OCI-LY3 (cell line): ENCODE data around the gene LACTBL1.

ENCODE experiments used
- H2AFZ ChIP-seq: fragments of 200-600, 300-600 bp; shearing (Covaris generic); 2 replicates; pipeline ENCODE4 v1.6.0; 2014; ENCODE audit warnings: antibody characterized with exemption, low read depth, low read length
- H3K27ac ChIP-seq: fragments of 200-600, 300-600 bp; sonication (generic); 2 replicates; pipeline ENCODE4 v1.5.1; 2014; ENCODE audit warnings: mild to moderate bottlenecking, low read length, moderate library complexity, mixed read lengths
- H3K27me3 ChIP-seq: fragments of 200-600, 300-600 bp; sonication (generic); 2 replicates; pipeline ENCODE4 v1.6.1; 2014; ENCODE audit warnings: low read depth, low read length, mixed read lengths
- H3K36me3 ChIP-seq: fragments of 200-600, 300-600 bp; sonication (generic); replicated peaks from 2 replicates; pipeline ENCODE3; 2014; ENCODE audit warnings: low read depth, low read length, mixed read lengths
- H3K4me1 ChIP-seq: fragments of 300-600, 200-600 bp; sonication (generic); 2 replicates; pipeline ENCODE4 v1.6.1; 2014; ENCODE audit warnings: low read length, mixed read lengths
- H3K4me2 ChIP-seq: fragments of 200-600, 300-600 bp; sonication (generic); 2 replicates; pipeline ENCODE4 v1.6.1; 2014; ENCODE audit warnings: low read length, mixed read lengths
- H3K4me3 ChIP-seq: fragments of 300-600, 200-600 bp; sonication (generic); 2 replicates; pipeline ENCODE4 v1.5.1; 2014; ENCODE audit warnings: antibody characterized with exemption, mild to moderate bottlenecking, low read length, moderate library complexity
- H3K79me2 ChIP-seq: fragments of 300-600, 200-600 bp; shearing (Covaris generic); 2 replicates; pipeline ENCODE4 v1.6.1; 2014; ENCODE audit warnings: mild to moderate bottlenecking, low read length, mixed read lengths
- H3K9ac ChIP-seq: fragments of 300-600, 200-600 bp; shearing (Covaris generic); 2 replicates; pipeline ENCODE4 v1.6.0; 2014; ENCODE audit warnings: mild to moderate bottlenecking, low read length, moderate library complexity
- H3K9me3 ChIP-seq: fragments of 200-600, 300-600 bp; shearing (Covaris generic); 2 replicates; pipeline ENCODE4 v1.6.1; 2014; ENCODE audit warnings: low read length, mixed read lengths; ENCODE audit not compliant: insufficient read depth
- H4K20me1 ChIP-seq: fragments of 200-600, 300-600 bp; sonication (generic); 2 replicates; pipeline ENCODE4 v1.6.1; 2016; ENCODE audit warnings: low read length, mixed read lengths; ENCODE audit not compliant: insufficient read depth
- EZH2phosphoT487 ChIP-seq: fragments of 200-600 bp; shearing (Covaris generic); IDR thresholded peaks from 2 replicates; pipeline ENCODE4 v1.6.1; 2018; ENCODE audit warnings: antibody characterized with exemption, mixed run types, low read depth
- TF ChIP-seq, protein P1 (sequence below): fragments of 200-600, 300-600 bp; sonication (generic); IDR thresholded peaks from 2 replicates; pipeline ENCODE4 v1.5.1; 2014; ENCODE audit warnings: antibody characterized with exemption, low read length, low read depth

LACTBL1 gene

DNA sequence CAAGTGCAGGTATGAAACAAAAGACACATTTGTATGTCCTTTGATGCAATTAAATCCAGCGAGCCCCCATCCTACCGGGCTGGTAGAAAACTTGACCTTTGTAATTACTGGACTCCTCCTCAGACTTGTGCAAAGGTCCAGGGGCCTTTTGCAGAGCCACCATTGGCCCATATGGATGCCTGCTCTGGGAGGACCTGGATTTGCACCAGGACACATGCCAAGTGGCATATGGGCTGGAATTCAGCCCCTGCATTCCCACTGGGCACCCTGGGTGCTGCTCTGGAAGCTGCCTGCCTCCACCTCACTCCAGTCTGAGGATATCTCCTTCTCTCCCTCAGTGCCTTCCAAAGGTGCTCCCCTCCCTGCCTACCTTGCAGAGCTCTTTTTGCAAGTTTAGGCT lies 36.0 kb downstream of the LACTBL1 start:
- H3K27me3 ChIP-seq: peaks cover 5% of the 10 kb centered on the region; the same call in 1 of the 2 replicates
- no peaks in the 10 kb centered on the region for H3K79me2 ChIP-seq
- H3K27ac ChIP-seq: no peak overlapping the region
- H3K4me3 ChIP-seq: no peak overlapping the region
- no peak overlapping the region for H2AFZ ChIP-seq
- H3K9ac ChIP-seq: no peak overlapping the region
- TF ChIP-seq EZH2phosphoT487: no peak
- TF ChIP-seq, protein P1, sequence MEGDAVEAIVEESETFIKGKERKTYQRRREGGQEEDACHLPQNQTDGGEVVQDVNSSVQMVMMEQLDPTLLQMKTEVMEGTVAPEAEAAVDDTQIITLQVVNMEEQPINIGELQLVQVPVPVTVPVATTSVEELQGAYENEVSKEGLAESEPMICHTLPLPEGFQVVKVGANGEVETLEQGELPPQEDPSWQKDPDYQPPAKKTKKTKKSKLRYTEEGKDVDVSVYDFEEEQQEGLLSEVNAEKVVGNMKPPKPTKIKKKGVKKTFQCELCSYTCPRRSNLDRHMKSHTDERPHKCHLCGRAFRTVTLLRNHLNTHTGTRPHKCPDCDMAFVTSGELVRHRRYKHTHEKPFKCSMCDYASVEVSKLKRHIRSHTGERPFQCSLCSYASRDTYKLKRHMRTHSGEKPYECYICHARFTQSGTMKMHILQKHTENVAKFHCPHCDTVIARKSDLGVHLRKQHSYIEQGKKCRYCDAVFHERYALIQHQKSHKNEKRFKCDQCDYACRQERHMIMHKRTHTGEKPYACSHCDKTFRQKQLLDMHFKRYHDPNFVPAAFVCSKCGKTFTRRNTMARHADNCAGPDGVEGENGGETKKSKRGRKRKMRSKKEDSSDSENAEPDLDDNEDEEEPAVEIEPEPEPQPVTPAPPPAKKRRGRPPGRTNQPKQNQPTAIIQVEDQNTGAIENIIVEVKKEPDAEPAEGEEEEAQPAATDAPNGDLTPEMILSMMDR: no peak
- no peaks in the 10 kb centered on the region for H3K9me3 ChIP-seq
- no peaks in the 10 kb centered on the region for H3K4me1 ChIP-seq
- no peaks in the 10 kb centered on the region for H4K20me1 ChIP-seq
- H3K4me2 ChIP-seq: no peak overlapping the region
- H3K36me3 ChIP-seq: no peaks in the 10 kb centered on the region

DNA sequence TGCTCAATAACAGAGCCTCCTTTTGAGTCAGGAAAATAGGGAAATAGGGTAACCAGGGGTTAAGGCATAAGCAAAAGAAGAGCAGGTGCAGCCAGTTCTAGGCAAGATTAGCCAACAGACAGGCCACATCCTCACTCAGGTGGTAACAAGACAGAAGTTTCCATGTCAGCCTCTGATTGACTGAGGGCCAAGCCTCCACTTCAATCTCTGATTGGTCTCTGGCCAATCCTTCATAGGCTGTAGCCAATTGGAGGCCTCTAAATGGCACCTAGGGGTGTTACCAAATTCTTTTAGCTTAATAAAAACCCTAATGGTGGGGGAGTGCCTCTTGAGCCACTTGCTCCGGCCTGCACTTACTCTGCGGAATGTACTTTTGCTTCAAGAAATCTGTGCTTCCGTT lies 37.2 kb downstream of the LACTBL1 start:
- Histone ChIP-seq H3K4me3 (no peak overlapping the region), H3K36me3 (no peaks in the 10 kb centered on the region), H3K4me2 (no peak overlapping the region), H2AFZ (no peak overlapping the region), H3K27ac (no peak overlapping the region), H3K9ac (no peak overlapping the region), H3K79me2 (no peaks in the 10 kb centered on the region), H3K9me3 (no peaks in the 10 kb centered on the region), H3K27me3 (no peaks in the 10 kb centered on the region), H4K20me1 (no peaks in the 10 kb centered on the region), H3K4me1 (no peaks in the 10 kb centered on the region)
- TF ChIP-seq, protein P1: no peak
- no peak for TF ChIP-seq EZH2phosphoT487

DNA sequence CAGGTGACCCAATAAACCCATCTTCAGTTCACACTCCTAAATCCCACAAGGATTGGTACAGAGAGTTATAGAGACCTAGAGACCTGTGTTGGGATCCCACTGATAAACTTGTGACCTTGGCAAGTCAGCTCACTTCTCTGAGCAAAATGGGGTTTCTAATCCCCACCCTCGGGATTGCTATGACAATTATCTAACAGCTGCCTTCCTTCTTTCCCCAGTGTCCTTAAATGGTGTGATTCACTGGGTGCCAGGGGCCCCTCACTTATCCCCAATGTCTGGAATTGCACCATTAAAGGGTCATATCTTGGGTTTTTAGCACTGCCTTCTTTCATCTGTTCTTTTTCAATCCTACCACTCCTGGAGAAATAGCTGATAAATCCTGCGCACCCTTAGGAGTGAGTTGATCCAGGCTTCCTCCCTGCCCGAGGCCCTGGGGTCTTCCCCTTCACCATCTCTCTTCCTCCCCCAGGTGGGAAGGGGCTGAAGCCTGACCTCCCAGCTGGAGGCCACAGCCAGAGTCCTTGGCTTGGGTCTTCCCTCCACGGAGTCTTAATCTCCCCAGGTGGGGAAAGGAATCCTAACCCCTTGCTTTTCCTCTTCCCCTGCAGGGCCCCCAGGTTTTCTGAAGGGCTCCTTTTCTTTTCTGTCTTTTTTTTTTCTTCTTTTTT lies 39.7 kb downstream of the LACTBL1 start:
- no peak overlapping the region for H3K9ac ChIP-seq
- H3K4me3 ChIP-seq: no peak overlapping the region
- H3K36me3 ChIP-seq: no peaks in the 10 kb centered on the region
- H3K9me3 ChIP-seq: no peaks in the 10 kb centered on the region
- H3K4me2 ChIP-seq: no peak overlapping the region
- H3K4me1 ChIP-seq: no peaks in the 10 kb centered on the region
- H4K20me1 ChIP-seq: no peaks in the 10 kb centered on the region
- no peak overlapping the region for H3K27ac ChIP-seq
- no peaks in the 10 kb centered on the region for H3K79me2 ChIP-seq
- no peak overlapping the region for H2AFZ ChIP-seq
- no peaks in the 10 kb centered on the region for H3K27me3 ChIP-seq
- TF ChIP-seq, protein P1: no peak
- TF ChIP-seq EZH2phosphoT487: no peak

DNA sequence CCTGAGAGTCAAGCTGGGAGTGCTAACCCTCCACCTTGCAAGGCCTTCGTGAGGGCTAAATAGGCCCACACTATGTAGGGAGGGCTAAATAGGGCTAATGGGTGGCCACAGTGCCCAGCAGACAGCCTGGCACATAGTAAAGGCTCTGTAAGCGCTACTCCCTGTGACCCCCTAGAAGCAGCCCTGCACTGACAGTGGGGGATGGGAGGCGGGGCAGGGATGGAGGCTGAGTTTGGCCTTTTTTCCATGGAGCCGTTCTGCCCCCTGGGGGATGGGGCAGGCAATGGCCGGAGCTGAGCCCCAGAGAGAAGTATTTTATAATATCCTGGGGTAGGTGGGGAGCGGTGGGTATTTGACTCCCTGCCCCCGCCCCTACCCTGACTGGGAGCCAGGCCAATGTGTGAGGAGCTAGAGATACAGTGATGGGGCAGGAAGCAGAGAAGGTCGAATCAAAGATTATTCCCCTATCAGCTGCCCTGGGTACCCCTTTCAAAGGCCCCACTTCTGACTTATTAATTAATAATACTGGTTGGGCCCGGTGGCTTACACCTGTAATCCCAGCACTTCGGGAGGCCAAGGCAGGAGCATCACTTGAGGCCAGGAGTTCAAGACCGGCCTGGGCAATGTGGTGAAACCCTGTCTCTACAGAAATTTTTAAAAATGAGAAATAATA lies 42.3 kb downstream of the LACTBL1 start:
- H3K79me2 ChIP-seq: no peaks in the 10 kb centered on the region
- no peaks in the 10 kb centered on the region for H3K4me1 ChIP-seq
- H3K9ac ChIP-seq: no peak overlapping the region
- no peak overlapping the region for H3K4me2 ChIP-seq
- H3K9me3 ChIP-seq: no peaks in the 10 kb centered on the region
- no peak overlapping the region for H3K27ac ChIP-seq
- H3K27me3 ChIP-seq: no peaks in the 10 kb centered on the region
- no peak overlapping the region for H3K4me3 ChIP-seq
- no peaks in the 10 kb centered on the region for H4K20me1 ChIP-seq
- TF ChIP-seq EZH2phosphoT487: no peak
- TF ChIP-seq, protein P1: peak; percentile 51
- no peaks in the 10 kb centered on the region for H3K36me3 ChIP-seq
- H2AFZ ChIP-seq: no peak overlapping the region
